ENCODE measurements around the gene ARNT2. TPM values are rescaled to one million over a fixed set of nuclear protein-coding genes. Genes with fewer than 3 reads are reported as not detected.

Gene ARNT2
- total and polyA plus RNA-seq, 2 experiments from 2014 or later = 3.9 to 5.3 TPM

- no peaks in the 10 kb centered on the region for H4K20me1 ChIP-seq (ENCODE audit: insufficient read depth, poor library complexity, severe bottlenecking)
- H3K27me3 ChIP-seq = no peaks in the 10 kb centered on the region
- no peaks in the 10 kb centered on the region for H3K36me3 ChIP-seq (replicated peaks; ENCODE audit: insufficient read depth, low read depth)
- no peak for DNase-seq (ENCODE audit: low spot score)
- no peak overlapping the region for H3K4me2 ChIP-seq
- no peaks in the 10 kb centered on the region for H3K9me2 ChIP-seq (replicated peaks; ENCODE audit: insufficient read depth)
- TF ChIP-seq EZH2 (IDR thresholded peaks at IDR 0.05; ENCODE audit: borderline replicate concordance) (no peak), EZH2phosphoT487 (IDR thresholded peaks at IDR 0.05; ENCODE audit: low read depth, severe bottlenecking, unreplicated experiment) (no peak), CTCF (IDR thresholded peaks at IDR 0.05; ENCODE audit: poor library complexity) (no peak)
- H3K79me2 ChIP-seq = no peaks in the 10 kb centered on the region
- 98% methylated on average over 13 of the region's 13 CpGs for WGBS (ENCODE audit: low lambda C conversion rate, missing lambda C conversion rate)
- H2AFZ ChIP-seq = no peak overlapping the region
- no peaks in the 10 kb centered on the region for H3K9me3 ChIP-seq (ENCODE audit: low read depth)
- H3K4me3 ChIP-seq = no peak overlapping the region
- H3K4me1 ChIP-seq (ENCODE audit: insufficient read depth) = peaks cover 6% of the 10 kb centered on the region
- no peak overlapping the region for H3K27ac ChIP-seq
These were observed 189.4 kb downstream of the ARNT2 start for GRCh38 chr15:80593486-80594030.

DNA sequence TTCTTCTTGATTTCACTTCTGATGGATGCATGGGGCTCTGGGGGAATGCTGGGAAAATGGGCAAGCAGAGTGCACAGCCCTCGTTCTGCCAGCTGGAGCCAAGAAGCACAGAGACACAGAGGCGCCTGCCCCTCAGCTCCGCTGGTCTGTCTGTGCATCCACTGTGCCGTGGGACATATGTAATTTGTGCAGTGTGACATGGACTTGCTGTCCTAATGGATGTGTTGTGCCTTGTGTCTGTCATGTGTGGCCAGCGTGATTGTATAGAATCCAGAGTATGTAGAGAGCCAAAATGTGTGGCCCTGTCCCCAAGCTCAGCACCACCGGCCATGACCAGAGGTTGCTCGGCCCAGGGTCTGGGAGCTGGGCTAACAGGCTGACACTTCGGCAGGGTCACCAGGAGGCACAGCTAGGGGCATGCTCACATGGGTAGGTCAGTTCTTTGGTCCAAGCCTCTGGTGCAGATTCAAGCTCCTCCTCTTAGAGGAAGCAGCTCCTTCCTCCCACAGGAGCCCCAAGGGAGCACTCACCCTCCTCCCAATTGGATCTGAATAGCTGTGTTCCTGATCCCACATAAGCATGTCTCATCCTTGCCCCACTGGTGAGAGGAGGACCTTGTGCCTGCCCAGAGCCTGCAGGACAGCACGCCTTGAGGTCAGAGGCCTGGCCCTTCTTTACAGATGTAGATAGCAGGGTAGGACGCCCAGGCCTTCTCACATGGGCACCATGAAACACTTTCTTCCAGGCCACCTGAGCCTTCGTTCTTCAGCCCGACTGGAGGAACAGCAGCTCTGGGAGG lies 190.1 kb downstream of the ARNT2 start:
- TF ChIP-seq EZH2 (IDR thresholded peaks at IDR 0.05; ENCODE audit: borderline replicate concordance) (no peak), CTCF (IDR thresholded peaks at IDR 0.05; ENCODE audit: poor library complexity) (no peak), EZH2phosphoT487 (IDR thresholded peaks at IDR 0.05; ENCODE audit: low read depth, severe bottlenecking, unreplicated experiment) (no peak)
- Histone ChIP-seq H3K9me2 (replicated peaks; ENCODE audit: insufficient read depth) (no peaks in the 10 kb centered on the region), H2AFZ (no peak overlapping the region), H3K36me3 (replicated peaks; ENCODE audit: insufficient read depth, low read depth) (no peaks in the 10 kb centered on the region), H3K4me2 (no peak overlapping the region), H3K4me3 (no peak overlapping the region), H3K27me3 (no peaks in the 10 kb centered on the region), H4K20me1 (ENCODE audit: insufficient read depth, poor library complexity, severe bottlenecking) (no peaks in the 10 kb centered on the region), H3K27ac (no peak overlapping the region), H3K79me2 (no peaks in the 10 kb centered on the region), H3K4me1 (ENCODE audit: insufficient read depth) (peaks cover 6% of the 10 kb centered on the region), H3K9me3 (ENCODE audit: low read depth) (no peaks in the 10 kb centered on the region)
- 86% methylated on average over 12 of the region's 12 CpGs for WGBS (ENCODE audit: low lambda C conversion rate, missing lambda C conversion rate)
- DNase-seq (ENCODE audit: low spot score) = no peak

DNA sequence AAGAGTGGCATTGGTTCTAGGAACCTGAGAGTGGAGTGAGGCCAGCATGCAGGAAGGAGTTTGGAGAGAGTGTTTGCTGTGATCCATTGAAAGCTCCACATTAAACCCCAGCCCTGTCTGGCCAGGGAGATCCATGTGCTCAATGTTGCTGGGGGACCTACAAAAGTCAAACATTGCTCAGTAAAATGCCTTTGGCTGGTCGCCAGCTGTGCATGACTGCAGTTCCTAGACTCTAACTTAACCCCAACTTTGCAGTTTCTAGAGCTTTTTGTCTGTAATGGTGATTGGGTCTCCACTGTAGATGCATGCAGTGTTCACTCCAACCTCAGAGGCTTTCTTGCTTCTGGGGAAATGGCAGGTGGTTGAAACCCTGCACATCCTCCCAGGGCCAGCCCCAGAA lies 191.2 kb downstream of the ARNT2 start:
- Histone ChIP-seq H3K4me1 (ENCODE audit: insufficient read depth) (peaks cover 6% of the 10 kb centered on the region), H3K79me2 (no peaks in the 10 kb centered on the region), H3K27ac (no peak overlapping the region), H3K4me2 (no peak overlapping the region), H3K4me3 (no peak overlapping the region), H2AFZ (no peak overlapping the region), H3K27me3 (no peaks in the 10 kb centered on the region), H3K9me3 (ENCODE audit: low read depth) (no peaks in the 10 kb centered on the region), H3K9me2 (replicated peaks; ENCODE audit: insufficient read depth) (no peaks in the 10 kb centered on the region), H3K36me3 (replicated peaks; ENCODE audit: insufficient read depth, low read depth) (no peaks in the 10 kb centered on the region), H4K20me1 (ENCODE audit: insufficient read depth, poor library complexity, severe bottlenecking) (no peaks in the 10 kb centered on the region)
- WGBS (ENCODE audit: low lambda C conversion rate, missing lambda C conversion rate) = 60% methylated on average over 1 of the region's 1 CpG
- no peak for DNase-seq (ENCODE audit: low spot score)
- no peak for TF ChIP-seq CTCF (IDR thresholded peaks at IDR 0.05; ENCODE audit: poor library complexity)
- no peak for TF ChIP-seq EZH2 (IDR thresholded peaks at IDR 0.05; ENCODE audit: borderline replicate concordance)
- TF ChIP-seq EZH2phosphoT487 (IDR thresholded peaks at IDR 0.05; ENCODE audit: low read depth, severe bottlenecking, unreplicated experiment) = no peak

All from hepatocyte (in vitro differentiated cells).